ENCODE measurements around the gene CSRNP3.
"Not testable (repeated sequence)": the region's sequence is repeated elsewhere in the genome, so short reads cannot be mapped to it uniquely, and the experiment has no call there.

CSRNP3 gene

GRCh38 chr2:165651233-165651632 lies 181.7 kb downstream of the CSRNP3 start:
- H3K4me3 ChIP-seq (replicated peaks; ENCODE audit: low read depth, low read length): no peak overlapping the region
- DNase-seq (ENCODE audit: extremely low read depth, low read depth): no peak
- no peak for TF ChIP-seq CTCF (IDR thresholded peaks at IDR 0.05; ENCODE audit: low read depth, low read length, missing control alignments)

DNA sequence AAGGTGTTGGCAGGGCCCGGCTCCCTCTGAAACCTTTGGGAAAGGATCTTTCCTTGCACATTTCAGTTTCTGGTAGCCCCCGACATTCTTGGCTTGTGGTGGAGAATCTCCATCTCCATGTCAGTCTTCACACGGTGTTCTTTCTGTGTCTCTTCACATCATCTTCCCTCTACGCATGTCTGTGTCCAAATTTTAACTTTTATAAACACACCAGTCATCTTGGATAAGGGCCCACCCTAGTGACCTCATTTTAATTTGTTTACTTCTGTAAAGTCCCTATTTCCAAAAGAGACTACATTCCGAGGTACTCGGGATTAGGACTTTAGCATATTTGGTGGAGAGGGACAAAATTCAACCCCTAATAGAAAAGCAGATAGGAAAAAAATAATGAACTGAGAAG lies 186.2 kb downstream of the CSRNP3 start:
- TF ChIP-seq CTCF (IDR thresholded peaks at IDR 0.05; ENCODE audit: low read depth, low read length, missing control alignments): no peak
- no peak for DNase-seq (ENCODE audit: extremely low read depth, low read depth)
- H3K4me3 ChIP-seq (replicated peaks; ENCODE audit: low read depth, low read length): no peak overlapping the region

DNA sequence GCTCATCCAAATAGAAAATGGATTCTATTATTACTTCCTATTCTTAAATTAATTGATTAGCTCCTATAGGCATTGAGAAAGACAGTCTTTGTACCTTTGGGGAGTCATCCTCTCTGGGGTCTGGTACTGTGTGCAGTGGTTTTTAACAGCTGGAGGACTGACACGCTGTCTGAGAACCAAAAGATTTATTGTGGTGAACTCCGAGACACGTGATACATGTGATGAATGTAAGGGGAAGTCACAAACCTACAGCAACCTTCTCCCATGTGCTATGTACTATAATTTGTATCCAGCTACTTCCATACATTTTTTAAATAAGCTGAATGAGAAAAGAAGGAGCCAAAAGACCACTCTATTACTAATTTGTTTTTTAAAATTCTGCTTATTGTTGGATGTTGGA lies 190.9 kb downstream of the CSRNP3 start:
- no peak overlapping the region for H3K4me3 ChIP-seq (replicated peaks; ENCODE audit: low read depth, low read length)
- no peak for TF ChIP-seq CTCF (IDR thresholded peaks at IDR 0.05; ENCODE audit: low read depth, low read length, missing control alignments)

GRCh38 chr2:165662720-165663119 lies 193.2 kb downstream of the CSRNP3 start:
- H3K4me3 ChIP-seq (replicated peaks; ENCODE audit: low read depth, low read length): no peak overlapping the region
- DNase-seq (ENCODE audit: extremely low read depth, low read depth): no peak
- no peak for TF ChIP-seq CTCF (IDR thresholded peaks at IDR 0.05; ENCODE audit: low read depth, low read length, missing control alignments)

More for the DNA sequence above, 190.9 kb downstream of the CSRNP3 start:
- DNase-seq (ENCODE audit: extremely low read depth, low read depth): no peak

GRCh38 chr2:165665614-165666013 lies 196.1 kb downstream of the CSRNP3 start:
- no peak for DNase-seq (ENCODE audit: extremely low read depth, low read depth)
- TF ChIP-seq CTCF (IDR thresholded peaks at IDR 0.05; ENCODE audit: low read depth, low read length, missing control alignments): no peak
- no peak overlapping the region for H3K4me3 ChIP-seq (replicated peaks; ENCODE audit: low read depth, low read length)

GRCh38 chr2:165666073-165666472 lies 196.6 kb downstream of the CSRNP3 start:
- DNase-seq (ENCODE audit: extremely low read depth, low read depth); H3K4me3 ChIP-seq (replicated peaks; ENCODE audit: low read depth, low read length): not testable (repeated sequence)

DNA sequence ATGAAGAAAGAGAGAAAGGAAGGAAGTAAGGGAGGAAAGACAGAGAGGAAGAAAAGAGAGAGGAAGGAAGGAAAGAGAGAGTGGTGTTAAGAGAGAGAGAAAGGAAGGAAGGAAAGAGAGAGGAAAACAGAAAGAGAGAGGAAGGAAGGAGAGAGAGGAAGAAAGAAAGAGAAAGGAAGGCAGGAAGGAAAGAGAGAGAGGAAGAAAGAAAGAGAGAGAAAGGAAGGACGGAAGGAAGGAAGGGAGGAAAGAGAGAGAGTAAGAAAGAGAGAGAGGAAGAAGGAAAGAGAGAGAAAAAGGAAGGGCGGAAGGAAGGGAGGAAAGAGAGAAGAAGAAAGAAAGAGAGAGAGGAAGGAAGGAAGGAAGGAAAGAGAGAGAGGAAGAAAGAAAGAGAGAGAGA lies 197.1 kb downstream of the CSRNP3 start:
- no peak for TF ChIP-seq CTCF (IDR thresholded peaks at IDR 0.05; ENCODE audit: low read depth, low read length, missing control alignments)
- H3K4me3 ChIP-seq (replicated peaks; ENCODE audit: low read depth, low read length): no peak overlapping the region
- DNase-seq (ENCODE audit: extremely low read depth, low read depth): no peak

All from HFF-Myc (cell line).